ENCODE data around the gene CYB5R3.
A peak's percentile ranks its signal among the peaks of the same experiment; 100 is the strongest.
"Not testable (repeated sequence)": the region's sequence is repeated elsewhere in the genome, so short reads cannot be mapped to it uniquely, and the experiment has no call there.

The CYB5R3 gene

DNA sequence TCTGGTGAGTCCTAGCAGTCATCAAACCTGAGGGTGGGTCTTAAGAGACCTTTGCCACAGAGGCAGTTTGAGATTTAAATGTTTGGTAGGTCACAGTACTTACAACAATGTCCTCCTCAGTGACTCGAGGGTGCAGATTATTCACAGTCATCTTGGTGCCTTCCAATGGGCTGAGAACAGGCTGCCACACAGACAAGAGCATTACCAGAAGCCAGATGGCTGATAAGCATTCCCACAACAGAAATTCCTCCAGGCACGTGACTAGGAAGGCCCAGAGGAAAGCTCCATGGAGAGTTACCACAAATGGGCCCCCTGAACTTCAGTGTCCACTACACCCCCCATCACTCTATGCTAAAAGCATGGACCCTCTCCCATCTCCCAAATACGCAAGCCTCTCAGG is 53.8 kb downstream of the CYB5R3 start:
- no peaks in the 10 kb centered on the region for H3K9me3 Mint-ChIP-seq
- H3K4me3 Mint-ChIP-seq: no peak overlapping the region
- no peaks in the 10 kb centered on the region for H3K4me1 Mint-ChIP-seq (ENCODE audit: low read depth)
- no peaks in the 10 kb centered on the region for H3K27me3 Mint-ChIP-seq (ENCODE audit: low read depth)
- H3K36me3 Mint-ChIP-seq (ENCODE audit: low read depth): peaks cover 41% of the 10 kb centered on the region
- H3K27ac Mint-ChIP-seq: no peak overlapping the region

GRCh38 chr22:42591987-42592386 is 57.2 kb downstream of the CYB5R3 start:
- H3K4me3 Mint-ChIP-seq: no peak overlapping the region
- no peaks in the 10 kb centered on the region for H3K27me3 Mint-ChIP-seq (ENCODE audit: low read depth)
- no peak overlapping the region for H3K27ac Mint-ChIP-seq
- no peaks in the 10 kb centered on the region for H3K4me1 Mint-ChIP-seq (ENCODE audit: low read depth)
- no peaks in the 10 kb centered on the region for H3K9me3 Mint-ChIP-seq
- H3K36me3 Mint-ChIP-seq (ENCODE audit: low read depth): peaks cover 33% of the 10 kb centered on the region

- peaks cover 2% of the 10 kb centered on the region for H3K4me1 Mint-ChIP-seq (ENCODE audit: low read depth)
- no peaks in the 10 kb centered on the region for H3K27me3 Mint-ChIP-seq (ENCODE audit: low read depth)
- H3K9me3 Mint-ChIP-seq: no peaks in the 10 kb centered on the region
- no peak overlapping the region for H3K27ac Mint-ChIP-seq
- H3K36me3 Mint-ChIP-seq (ENCODE audit: low read depth): peaks cover 26% of the 10 kb centered on the region
- no peak overlapping the region for H3K4me3 Mint-ChIP-seq
These were observed 61.5 kb downstream of the CYB5R3 start for GRCh38 chr22:42587588-42588175.

DNA sequence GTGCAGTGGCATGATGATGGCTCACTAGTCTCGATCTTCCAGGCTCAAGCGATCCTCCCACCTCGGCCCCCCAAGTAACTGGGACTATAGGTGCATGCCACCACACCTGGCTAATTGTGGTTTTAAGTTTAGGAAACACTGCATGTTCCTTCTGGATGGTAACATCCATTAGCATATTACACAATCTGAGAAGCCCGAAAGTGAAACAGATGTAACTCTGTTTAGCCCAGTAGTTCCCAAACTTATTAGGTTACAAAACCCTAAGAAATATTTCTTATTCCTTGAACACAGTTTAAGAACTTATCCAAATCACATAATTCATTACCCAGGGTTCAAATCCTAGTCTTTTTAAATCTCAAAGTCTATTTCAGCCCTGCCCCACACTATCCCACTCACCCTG is 62.8 kb downstream of the CYB5R3 start:
- Mint-ChIP-seq H3K4me1 (ENCODE audit: low read depth) (peaks cover 5% of the 10 kb centered on the region), H3K27me3 (ENCODE audit: low read depth) (no peaks in the 10 kb centered on the region), H3K4me3 (no peak overlapping the region), H3K27ac (peak overlapping the region; percentile 15), H3K9me3 (no peaks in the 10 kb centered on the region), H3K36me3 (ENCODE audit: low read depth) (peaks cover 28% of the 10 kb centered on the region)

GRCh38 chr22:42585096-42585495 is 64.1 kb downstream of the CYB5R3 start:
- peaks cover 9% of the 10 kb centered on the region for H3K4me1 Mint-ChIP-seq (ENCODE audit: low read depth)
- H3K27me3 Mint-ChIP-seq (ENCODE audit: low read depth): no peaks in the 10 kb centered on the region
- H3K27ac Mint-ChIP-seq: no peak overlapping the region
- H3K9me3 Mint-ChIP-seq: no peaks in the 10 kb centered on the region
- H3K4me3 Mint-ChIP-seq: no peak overlapping the region
- peaks cover 32% of the 10 kb centered on the region for H3K36me3 Mint-ChIP-seq (ENCODE audit: low read depth)

- Mint-ChIP-seq H3K27ac (no peak overlapping the region), H3K27me3 (ENCODE audit: low read depth) (no peaks in the 10 kb centered on the region), H3K9me3 (no peaks in the 10 kb centered on the region), H3K36me3 (ENCODE audit: low read depth) (peaks cover 29% of the 10 kb centered on the region), H3K4me3 (no peak overlapping the region), H3K4me1 (ENCODE audit: low read depth) (peaks cover 9% of the 10 kb centered on the region)
These were observed 64.7 kb downstream of the CYB5R3 start for GRCh38 chr22:42584364-42584940.

DNA sequence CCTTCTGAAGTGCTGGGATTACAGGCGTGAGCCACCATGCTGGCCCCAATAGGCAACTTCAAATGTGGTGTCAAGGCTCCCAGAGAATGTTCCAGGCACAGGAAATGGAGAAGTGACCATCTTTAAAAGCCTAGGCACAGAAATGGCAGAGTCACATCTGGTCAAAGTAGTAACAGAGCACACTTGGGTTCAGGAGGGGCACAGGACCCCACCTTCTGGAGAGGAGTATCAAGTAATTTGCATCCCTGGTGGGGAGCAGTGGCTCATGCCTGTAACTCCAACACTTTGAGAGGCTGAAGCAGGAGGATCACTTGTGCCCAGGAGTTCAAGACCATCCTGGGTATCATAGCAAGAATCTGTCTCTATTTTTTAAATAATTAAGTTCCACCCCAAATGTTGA is 66.2 kb downstream of the CYB5R3 start:
- Mint-ChIP-seq H3K36me3 (ENCODE audit: low read depth) (peaks cover 29% of the 10 kb centered on the region), H3K4me1 (ENCODE audit: low read depth) (peaks cover 9% of the 10 kb centered on the region)

DNA sequence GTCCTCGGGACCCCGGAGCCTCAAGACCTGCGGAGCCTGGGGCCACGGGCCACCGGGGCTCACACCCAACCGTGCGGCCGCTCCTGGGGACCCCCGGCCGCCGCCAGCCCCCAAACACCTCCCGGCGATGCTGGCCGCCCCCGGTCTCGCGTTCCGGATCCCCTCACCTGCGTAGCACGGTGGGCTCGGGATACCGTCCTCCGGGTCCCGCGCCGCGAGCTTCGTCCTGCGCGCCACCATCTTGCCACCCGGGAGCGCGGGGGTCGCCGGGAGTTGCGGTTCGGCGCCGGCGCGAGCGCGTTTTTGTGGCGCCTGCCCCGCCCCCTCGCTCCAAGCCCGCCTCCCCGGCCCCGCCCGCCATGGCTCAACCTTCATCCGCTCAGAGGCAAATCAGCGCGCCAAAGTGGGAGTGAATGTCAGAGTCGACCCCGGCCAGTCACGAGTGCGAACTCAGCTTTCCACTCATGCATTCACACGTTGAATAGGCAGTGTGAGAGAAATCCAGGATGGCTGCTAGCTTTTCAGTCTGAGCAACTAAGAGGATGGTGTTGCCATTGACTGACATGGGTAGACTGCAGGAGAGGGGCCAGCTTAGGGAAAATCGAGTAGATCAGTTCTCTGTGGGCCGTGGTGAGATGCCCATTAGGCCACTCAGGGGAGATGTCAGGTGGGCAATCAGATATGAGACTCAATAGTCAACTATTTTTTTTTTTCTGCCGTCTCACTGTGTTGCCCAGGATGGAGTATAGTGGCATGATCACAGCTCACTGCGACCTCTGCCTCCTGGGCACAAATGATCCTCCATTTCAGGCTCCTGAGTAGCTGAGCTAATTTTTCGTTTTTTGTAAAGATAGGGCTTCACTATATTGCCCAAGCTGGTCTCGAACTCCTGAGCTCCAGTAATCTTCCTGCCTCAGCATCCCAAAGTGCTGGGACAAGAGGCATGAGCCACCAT is 67.2 kb downstream of the CYB5R3 start:
- Mint-ChIP-seq H3K27ac (peak overlapping the region; percentile 75), H3K9me3 (no peaks in the 10 kb centered on the region), H3K4me1 (ENCODE audit: low read depth) (peaks cover 9% of the 10 kb centered on the region), H3K36me3 (ENCODE audit: low read depth) (peaks cover 20% of the 10 kb centered on the region), H3K4me3 (peak overlapping the region; percentile 98), H3K27me3 (ENCODE audit: low read depth) (no peaks in the 10 kb centered on the region)

More for the DNA sequence above, 66.2 kb downstream of the CYB5R3 start:
- H3K9me3 Mint-ChIP-seq: no peaks in the 10 kb centered on the region
- no peak overlapping the region for H3K27ac Mint-ChIP-seq
- no peak overlapping the region for H3K4me3 Mint-ChIP-seq
- no peaks in the 10 kb centered on the region for H3K27me3 Mint-ChIP-seq (ENCODE audit: low read depth)

- not testable (repeated sequence) for H3K9me3 Mint-ChIP-seq; H3K27me3 Mint-ChIP-seq (ENCODE audit: low read depth); H3K4me1 Mint-ChIP-seq (ENCODE audit: low read depth)
- Mint-ChIP-seq H3K36me3 (ENCODE audit: low read depth) (peaks cover 16% of the 10 kb centered on the region), H3K27ac (peak overlapping the region; percentile 94), H3K4me3 (peak overlapping the region; percentile 98)
These were observed 67.9 kb downstream of the CYB5R3 start for GRCh38 chr22:42581194-42581761.

DNA sequence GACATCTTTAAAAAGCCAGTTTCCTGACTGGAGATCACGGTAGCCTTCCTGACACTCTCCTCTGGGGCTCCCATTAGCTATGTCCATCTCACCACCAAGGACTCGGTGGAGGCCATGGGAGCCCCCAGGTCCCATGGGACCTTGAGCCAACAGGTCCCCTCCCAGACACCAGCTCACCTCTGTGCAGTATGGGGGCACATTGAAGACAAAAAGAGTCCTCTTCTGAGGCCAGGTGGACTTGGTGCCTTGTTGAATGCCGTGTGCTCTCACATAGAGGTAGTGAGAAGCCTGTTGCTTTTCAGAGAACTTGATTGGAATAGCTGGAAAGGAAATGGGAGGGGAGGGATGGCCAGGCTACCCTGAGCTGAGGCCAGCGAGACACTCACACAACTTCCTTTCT is 69.2 kb downstream of the CYB5R3 start:
- H3K27ac Mint-ChIP-seq, H3K9me3 Mint-ChIP-seq: not testable (repeated sequence)

DNA sequence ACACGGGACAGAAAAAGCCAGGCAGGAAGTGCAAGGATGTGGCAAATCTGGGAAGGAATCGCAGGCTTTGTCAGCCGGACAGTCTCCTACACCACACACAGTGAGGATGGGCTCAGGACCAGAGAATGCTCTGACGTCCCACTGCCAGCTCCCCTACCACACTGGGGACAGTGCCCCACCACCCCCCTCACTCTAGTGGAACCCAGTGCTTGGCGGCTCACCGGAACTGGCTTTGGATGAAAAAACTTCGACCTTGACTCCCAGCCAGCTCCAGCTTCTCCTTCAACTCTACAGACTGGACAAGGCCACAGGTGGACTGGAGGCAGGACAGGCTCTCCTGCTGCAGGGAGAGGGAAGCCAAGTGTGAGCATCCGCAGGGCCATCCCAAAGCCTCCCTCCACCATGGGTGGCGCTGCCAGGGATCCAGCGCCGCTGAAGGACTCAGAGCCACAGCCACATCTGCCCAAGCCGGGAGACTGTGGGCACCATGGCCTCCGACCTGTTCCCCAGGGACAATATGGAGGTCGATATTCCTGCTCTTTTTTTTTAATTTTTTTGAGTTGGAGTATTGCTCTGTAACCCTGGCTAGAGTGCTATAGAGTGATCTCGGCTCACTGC is 71.5 kb downstream of the CYB5R3 start:
- H3K9me3 Mint-ChIP-seq: no peaks in the 10 kb centered on the region
- H3K4me3 Mint-ChIP-seq: no peak overlapping the region
- no peaks in the 10 kb centered on the region for H3K27me3 Mint-ChIP-seq (ENCODE audit: low read depth)
- H3K4me1 Mint-ChIP-seq (ENCODE audit: low read depth): peaks cover 7% of the 10 kb centered on the region
- H3K27ac Mint-ChIP-seq: no peak overlapping the region
- H3K36me3 Mint-ChIP-seq (ENCODE audit: low read depth): peaks cover 10% of the 10 kb centered on the region

More for the DNA sequence above, 69.2 kb downstream of the CYB5R3 start:
- H3K4me3 Mint-ChIP-seq; H3K27me3 Mint-ChIP-seq (ENCODE audit: low read depth); H3K4me1 Mint-ChIP-seq (ENCODE audit: low read depth): not testable (repeated sequence)
- H3K36me3 Mint-ChIP-seq (ENCODE audit: low read depth): peaks cover 15% of the 10 kb centered on the region

DNA sequence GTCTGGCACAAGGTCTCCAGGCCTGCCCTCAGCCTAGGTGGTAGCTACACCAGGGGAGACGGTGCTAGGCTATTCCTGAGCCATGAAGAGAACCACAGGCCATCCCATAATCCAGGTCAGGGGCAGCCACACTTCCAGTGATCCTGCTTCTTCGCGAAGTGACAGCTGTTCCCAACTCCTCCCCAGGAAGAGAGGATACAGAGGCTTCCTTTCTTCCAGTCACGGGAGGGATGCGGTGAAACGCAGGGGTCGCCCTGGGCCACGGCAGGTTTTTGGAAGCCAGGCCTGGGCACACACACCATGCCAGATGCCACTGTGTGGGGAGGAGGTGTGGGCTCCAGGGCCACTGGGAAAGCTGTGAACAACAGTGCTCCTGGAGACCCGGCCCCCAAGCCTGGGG is 72.1 kb downstream of the CYB5R3 start:
- H3K36me3 Mint-ChIP-seq (ENCODE audit: low read depth); H3K9me3 Mint-ChIP-seq; H3K27me3 Mint-ChIP-seq (ENCODE audit: low read depth); H3K4me1 Mint-ChIP-seq (ENCODE audit: low read depth); H3K27ac Mint-ChIP-seq; H3K4me3 Mint-ChIP-seq: not testable (repeated sequence)

GRCh38 chr22:42575996-42576574 is 73.1 kb downstream of the CYB5R3 start:
- H3K27ac Mint-ChIP-seq; H3K4me3 Mint-ChIP-seq; H3K27me3 Mint-ChIP-seq (ENCODE audit: low read depth); H3K36me3 Mint-ChIP-seq (ENCODE audit: low read depth); H3K9me3 Mint-ChIP-seq; H3K4me1 Mint-ChIP-seq (ENCODE audit: low read depth): not testable (repeated sequence)

DNA sequence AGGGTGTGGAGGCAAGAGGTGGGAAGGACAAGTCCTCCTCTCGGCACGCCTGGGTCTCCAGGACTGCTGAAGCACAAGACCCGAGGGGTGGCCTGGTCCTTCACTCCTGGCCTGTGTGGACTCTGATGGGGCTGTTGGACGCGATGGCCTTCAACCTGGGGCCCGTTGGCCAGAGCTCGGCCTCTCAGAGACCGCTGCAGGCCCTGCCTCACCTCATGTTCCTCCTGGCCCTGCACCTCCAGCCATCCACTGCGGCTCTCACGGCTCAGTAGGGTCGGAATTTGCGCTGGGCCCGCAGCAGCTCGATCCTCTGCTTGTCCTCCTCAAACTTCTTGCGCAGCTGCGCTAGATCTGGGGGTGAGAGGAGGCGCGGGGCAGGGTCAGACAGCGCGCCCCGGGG is 74.7 kb downstream of the CYB5R3 start:
- H3K9me3 Mint-ChIP-seq; H3K27me3 Mint-ChIP-seq (ENCODE audit: low read depth); H3K4me3 Mint-ChIP-seq; H3K36me3 Mint-ChIP-seq (ENCODE audit: low read depth); H3K27ac Mint-ChIP-seq; H3K4me1 Mint-ChIP-seq (ENCODE audit: low read depth): not testable (repeated sequence)

All from T-helper 1 cell treated with Interleukin-12 subunit alpha and Interleukin-12 subunit beta and Interleukin-4 antibody, amounts not matched to agents 30 μg/mL and 1 μg/mL, for 36 hours (primary cell).